IPS-NIHi7 (cell line): ENCODE results near the gene MGAT5.

Source experiments
- DNase-seq: peaks from one replicate; pipeline ENCODE4 v3.0.0; 2012; ENCODE audit warnings: mixed read lengths; ENCODE audit errors: extremely low spot score

Gene MGAT5

DNA sequence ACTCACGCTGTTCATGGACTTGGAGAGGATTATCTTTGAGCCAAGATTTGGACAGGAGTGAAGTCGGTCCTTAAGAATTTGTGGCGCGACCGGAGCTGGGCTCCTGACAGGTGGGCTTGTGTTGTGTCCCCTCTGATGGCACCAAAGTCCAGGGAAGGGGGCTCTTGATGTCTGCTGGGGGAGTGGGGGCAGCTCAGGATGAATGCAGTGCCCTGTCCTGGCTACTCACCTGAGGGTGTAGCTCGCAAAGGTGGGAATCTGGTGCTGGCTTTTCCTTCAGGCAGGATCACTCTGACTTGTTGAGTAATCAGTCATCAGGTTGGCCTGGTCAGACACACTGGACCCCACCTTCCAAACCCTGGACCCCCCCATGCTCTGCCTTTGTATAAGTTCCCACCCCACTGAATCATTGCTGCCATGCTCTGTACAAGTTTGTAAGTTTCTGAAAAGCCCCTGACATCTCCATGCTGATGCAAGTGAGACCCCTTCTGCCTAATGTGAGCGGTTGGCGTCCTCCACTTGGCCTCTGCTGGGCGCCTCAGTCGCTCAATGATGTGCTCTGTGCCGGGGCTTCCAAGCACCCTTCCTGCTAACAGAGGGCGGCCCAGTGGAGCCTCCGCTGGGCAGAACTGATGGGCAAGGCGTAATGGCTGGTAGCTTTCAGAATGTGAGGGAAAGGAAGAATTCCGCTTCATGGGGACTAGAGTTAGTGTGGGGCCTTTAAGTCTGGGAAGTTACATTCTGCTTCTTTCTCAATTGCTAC, 196.1 kb downstream of the MGAT5 start:
- DNase-seq: no peak

DNA sequence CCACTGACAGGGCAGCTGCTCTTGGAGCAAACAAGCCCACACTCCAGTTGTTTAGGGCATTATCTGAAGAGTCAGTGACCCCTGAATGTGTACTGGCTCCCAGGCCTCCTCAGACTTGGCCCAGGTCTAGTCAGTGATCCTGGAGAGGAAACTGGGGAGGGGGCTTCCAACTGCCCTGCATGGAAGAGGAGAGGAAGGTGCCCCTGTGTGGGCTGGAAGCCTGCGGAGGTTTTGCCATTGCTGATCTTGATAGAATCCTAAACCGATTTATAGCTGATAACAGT, 197.4 kb downstream of the MGAT5 start:
- DNase-seq: no peak

DNA sequence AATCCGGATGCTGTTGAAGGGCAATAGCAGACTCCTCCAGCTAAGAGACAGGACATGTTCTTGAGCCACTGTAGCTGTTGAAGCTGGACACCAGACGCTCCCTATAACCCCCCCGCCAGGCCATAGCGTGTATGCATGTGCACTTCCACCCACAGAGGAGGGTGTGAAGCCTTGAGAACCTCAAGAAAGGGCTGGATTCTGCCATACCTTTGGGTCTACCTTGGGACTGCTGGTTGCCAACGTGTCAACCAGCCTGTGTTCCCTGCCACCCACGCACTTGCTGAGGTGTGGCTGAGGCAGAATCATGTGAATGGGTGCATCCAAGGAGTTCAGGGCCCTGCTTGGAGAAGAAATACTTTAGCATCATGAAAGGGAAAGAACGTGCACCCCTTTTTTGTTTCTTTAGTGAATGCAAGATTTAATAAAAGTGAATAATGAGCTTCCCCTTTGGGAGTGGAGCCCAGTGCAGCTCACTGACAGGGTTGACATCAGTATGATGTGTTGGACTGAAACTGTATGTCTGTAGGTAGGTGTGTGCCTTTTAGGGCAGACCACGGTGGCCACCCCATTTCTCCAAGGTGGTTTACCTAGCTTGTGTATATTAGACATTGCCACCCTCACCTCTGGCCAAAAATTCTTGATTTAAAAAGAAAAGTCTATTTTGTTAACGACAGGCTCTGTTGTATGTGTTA, 198.3 kb downstream of the MGAT5 start:
- DNase-seq: no peak

DNA sequence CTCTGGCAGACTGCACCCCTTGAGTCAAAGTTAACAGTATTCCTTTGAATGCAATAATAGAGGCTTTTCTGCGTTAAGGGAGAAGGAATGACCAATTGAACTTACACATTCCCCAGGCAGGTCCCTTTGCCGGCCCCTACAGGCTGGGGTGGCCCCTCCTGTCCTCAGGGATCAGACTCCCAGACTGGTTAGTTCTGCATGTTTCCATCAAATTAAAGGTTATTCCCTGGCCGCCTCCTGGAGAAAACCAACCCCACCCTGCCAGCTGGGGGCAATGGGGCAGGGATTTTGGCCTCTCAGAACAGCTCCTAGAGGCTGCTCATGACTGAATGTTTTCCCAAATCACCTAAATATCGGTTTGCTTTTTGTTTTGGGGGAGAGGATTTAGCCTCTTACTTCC, 199.6 kb downstream of the MGAT5 start:
- DNase-seq: no peak

DNA sequence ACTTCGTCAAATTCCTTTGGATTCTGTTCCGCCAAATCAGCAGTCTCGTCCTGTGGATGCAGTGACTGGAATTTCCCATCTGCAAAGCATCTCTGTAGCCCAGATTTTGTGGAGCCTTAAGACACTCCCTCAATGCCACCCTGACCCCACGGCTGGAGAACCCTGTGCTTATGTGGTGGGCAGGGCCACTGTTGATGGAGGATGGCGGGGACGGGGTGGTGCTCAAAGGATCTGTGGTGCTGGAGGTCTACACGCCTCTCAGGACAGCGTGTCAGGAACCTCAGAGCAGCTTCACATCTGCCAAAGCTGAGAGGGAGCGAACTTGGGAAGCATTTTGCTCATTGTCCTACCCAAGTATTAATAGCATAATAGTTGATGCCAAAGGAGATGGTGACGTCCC, 200.1 kb downstream of the MGAT5 start:
- no peak for DNase-seq

DNA sequence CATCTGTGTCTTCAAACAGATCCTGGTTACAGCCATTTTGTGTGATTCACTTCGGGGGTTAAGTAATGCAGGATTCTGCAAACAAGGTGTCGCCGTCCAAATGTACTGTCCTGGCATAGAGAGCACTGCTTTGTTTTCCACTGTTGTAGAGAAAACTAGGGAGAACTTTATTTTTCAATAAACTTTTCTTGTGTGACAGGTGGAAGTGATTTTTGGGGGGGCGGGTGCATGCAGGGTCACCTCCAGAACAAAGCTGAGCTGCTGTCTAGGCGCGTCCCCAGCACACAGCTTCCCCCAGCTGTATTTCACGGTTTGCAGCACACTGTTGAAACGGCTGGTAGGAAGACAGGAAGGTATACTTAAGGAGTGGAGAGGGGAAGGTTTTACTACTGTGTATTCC, 200.6 kb downstream of the MGAT5 start:
- no peak for DNase-seq

DNA sequence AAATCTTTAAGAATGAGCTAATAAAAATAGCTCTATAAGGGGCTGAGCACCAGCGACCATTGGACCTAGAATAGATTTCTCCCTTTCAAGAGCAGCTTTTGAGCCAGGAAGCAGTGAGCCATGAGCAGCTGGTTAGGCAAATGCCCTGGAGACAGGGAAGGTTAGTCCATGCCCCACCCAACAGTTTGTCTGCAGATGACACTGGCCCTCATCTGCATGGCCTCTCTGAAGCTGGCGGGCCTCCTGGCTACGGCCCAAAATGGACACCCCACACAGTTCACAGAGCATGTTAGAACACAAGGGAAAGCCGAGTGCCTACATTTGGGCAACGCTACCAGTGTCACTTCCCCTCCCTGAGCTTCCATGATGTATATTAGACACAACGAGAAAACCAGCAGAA, 201.1 kb downstream of the MGAT5 start:
- DNase-seq: no peak

DNA sequence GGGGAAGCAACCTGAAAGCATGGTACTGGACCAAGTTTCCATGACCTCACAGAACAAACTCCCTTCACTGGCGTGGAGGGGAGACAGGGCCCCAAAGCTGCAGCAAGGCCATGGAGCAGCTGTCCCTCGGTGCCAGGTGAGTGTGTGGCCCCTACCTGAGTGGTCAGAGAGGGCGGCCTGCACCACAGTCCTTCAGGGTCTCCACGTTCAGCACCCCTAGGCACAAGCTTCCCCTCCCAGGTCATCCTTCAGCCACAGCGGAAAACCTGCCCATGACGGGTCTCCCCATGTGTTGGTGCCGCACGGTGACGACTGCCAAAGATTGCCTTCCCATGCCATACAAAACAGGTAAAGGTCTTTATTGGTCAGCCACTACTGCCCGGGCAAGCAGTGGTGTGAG, 201.6 kb downstream of the MGAT5 start:
- DNase-seq: no peak

DNA sequence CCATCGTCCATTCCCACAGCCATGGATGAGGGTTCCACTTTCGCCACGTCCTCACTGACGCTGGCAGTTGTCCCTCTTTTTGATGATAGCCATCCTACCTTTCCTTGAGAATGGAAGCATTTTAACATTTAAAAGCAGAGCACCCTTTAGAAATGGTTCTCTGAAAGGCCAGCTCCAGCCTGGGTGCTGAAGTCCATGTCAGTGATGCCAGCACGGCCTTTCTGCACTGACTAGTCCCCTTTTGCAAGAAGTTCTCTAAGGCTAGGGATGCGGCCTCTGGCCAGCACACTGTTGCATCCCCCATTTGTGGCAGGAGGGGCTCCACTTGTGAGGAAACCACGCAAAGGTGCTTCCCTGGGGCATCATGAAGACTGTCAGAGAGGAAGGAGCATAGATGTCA, 203.5 kb downstream of the MGAT5 start:
- no peak for DNase-seq

DNA sequence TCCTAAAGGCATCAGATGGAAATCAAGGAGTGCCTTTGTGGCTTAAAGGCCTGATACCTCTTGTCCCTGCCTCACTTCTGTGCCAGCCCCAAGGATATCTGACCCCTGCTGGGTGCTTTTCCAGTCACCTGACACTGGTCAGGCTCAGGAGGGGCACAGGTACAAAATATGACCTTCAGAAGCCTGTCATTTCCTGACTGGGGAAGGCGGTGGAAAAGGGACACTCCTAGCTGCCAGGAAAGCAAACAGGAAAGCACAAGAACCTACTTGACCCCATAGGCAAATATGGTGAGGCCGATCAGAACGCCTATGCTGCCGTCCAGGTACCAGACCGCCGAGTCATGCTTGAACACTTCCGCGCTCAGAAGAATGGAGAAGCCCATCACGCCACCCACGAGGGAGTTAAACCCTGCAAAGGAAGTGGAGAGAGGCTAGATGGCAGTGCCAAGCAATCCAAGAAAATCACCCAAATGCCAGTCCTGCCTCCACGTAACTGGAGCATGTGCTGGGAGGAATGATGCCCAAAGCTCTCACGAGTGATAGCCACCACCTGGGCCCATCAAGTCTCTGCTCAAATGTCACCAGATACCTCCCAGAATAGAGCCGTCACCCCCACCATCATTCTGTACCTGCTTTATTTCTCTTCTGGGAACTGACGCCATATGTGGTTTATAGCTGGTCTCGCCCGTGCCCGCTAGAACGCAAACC, 204.0 kb downstream of the MGAT5 start:
- DNase-seq: no peak

DNA sequence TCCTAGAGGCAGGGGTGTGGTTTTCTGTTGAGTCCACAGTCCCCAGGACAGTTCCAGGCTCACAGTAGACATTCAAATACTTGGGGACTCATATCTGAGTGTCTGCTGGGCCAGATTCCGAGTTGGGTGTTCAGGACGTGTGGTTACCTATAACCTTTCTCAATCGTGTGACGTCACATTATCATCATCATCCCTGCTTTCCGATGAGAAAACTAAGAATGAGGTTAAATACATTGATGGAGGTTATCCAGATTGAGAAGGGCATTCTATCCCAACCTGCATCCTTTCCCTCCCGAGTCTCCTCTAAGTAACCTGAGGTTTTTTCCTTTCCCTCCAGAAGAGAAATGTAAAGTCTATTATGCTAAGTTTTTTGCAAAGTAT, 204.6 kb downstream of the MGAT5 start:
- no peak for DNase-seq

DNA sequence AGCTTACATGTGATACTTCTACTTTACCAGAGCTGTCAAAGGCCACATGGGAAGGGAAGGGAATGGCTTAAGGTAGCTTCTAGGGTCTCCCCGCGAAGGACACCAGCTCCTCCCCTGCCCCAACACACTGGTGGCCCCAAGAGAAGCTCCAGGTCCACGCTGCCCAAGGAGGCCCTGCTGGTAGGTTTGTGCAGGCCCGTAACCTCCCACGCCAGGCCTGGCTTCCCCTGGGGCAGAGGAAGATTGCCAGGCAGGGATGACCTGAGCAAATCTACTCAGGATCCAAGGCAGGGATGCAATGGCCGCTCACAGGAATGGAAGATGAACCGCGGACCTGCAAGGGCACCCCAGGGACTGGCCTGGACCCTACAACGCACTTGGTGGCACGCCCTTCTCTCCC, 205.1 kb downstream of the MGAT5 start:
- no peak for DNase-seq

DNA sequence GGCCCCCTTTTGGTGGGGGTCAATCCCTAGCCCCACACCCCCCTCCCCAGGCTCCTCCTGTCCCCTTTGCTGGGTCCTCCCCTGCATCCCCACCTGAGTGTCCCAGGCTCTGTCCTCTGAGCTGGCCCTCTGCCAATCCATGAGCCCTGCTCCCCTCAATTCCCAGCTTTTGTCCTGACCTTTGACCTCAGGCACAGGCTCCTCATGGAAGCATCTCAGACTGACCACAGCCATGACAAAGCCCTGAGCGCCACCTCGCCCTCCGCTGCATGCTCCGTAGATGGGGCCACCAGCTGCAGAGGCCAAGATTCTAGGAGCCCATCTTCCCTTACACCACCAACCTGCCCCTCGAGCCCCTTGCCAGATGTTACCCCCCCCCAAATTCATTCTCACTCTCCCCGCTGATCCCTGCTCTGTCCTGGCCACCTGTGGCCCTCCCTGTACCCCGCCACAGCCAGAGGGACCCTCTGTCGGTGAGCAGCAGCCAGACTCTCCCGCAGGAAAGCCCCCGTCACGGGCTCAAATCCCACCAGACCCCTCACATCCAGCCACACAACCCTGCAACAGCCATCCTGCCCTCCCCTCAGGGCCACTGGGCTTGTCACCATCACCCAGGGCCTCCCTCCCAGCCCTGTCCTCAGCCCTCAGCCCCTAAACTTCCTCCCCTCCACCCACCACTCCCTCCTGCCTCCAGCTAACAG, 206.0 kb downstream of the MGAT5 start:
- DNase-seq: no peak

DNA sequence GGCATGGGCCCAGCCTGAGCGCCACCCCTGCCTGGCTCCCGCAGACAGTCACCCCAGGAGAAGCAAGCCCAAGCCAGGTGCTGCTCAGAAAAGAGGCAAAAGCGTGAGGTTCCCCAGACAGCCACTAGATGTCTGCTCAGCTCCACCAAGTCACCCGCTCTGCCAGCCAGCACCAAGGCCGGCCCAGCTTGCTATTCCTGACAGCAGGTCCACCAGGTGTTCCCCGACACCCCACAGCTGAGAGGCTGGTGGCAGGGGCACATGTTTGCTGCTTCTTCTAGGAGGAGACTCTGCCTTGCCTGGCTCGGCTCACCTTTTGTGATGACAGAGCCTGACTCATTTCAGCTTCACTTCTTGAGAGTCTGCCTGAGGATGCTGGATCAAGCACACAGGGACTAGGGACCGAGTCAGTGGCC, 206.7 kb downstream of the MGAT5 start:
- peak; percentile 87 for DNase-seq

DNA sequence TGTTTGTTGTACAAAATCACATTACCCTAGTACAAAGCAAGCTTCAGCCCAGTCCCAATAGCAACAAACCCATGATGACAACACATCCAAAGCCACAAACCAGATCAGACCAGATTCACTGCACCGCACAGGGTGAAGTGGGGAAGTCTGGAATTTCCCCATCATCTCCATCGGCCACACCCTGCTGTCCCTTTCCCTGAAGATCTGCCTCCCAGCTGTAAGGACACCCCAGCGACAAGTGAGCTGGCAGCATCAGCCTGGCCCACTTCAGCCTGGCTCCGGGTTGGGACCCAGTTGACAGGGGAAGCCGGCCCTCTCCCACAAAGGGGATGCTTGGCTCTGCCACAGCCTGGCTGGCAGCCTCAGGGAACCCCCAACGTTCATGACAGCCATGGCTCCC, 207.6 kb downstream of the MGAT5 start:
- DNase-seq: no peak

DNA sequence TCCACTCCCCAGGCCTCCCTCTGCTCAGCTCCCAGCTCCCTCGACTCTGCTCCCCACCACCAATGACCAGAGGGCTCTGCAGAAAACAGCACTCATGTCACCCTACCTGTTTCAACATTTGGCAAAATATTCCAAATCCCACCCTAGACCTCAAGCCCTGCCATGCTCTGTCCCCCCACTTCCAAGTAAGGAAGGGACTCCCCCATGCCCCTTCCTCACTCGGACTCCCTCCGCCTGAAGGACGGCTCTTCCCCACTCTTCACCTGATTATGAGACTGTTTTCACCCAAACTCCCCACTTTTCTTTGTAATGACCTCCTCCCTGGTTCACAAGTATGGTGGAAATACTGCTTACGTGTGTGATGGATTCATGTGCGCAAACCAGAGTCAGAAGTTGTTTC, 208.4 kb downstream of the MGAT5 start:
- no peak for DNase-seq

DNA sequence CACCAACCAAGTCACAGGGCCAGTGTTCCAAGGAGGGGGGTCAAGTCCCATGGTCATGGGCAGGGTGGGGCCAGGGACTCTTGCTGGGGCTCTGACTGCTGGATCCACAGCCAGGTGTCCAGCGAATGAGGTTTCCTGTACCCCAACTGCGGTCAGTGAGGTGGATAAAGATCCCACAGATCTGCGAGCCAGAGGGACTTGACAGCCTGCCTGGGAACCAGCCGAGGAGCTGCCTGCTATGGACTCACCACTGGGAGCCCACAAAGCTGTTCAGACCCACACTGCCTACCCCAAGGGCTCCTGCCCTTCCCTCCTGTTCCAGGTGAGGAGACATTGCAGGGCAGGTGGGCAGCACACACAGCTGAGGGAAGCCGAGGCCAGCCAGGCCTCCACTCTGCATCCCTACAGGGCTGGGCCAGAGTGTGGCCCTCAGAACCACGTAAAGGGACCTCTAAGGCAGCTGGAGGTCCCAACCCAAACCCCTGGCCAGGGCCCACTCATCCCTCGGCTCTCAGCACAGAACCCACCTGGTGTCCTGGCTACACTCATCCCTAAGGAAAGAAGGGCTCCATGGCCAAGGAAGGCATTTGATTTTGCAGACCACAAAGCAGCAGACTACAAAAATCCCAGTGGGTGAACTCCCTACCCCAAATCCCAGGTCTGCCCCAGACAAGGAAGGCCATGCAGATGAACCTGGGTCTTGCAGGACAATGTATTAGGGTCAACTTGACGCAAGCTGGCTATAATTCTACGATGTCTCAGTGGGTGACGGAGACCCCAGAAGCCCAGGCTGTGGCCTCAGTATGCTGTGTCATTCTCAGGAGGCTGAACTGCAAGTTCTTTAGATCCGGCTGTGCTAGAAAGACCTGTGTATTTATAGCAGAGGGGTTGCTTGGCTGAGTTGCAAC, 209.2 kb downstream of the MGAT5 start:
- no peak for DNase-seq

DNA sequence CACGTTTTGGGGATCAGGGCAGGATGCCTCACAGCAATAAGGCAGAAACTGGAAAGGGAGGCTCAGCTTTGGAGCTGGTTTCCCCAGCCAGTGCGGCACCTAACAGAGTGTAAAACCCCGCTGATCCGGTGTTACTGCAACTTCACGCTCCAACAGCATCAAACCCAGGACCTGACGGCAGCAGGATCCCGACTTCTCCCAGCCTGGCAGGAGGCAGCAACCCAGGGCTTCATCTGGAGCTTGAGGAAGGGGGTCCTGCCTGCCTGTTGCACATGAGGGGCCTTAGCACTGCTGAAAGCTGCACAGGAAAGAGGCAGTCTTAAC, 209.8 kb downstream of the MGAT5 start:
- no peak for DNase-seq

DNA sequence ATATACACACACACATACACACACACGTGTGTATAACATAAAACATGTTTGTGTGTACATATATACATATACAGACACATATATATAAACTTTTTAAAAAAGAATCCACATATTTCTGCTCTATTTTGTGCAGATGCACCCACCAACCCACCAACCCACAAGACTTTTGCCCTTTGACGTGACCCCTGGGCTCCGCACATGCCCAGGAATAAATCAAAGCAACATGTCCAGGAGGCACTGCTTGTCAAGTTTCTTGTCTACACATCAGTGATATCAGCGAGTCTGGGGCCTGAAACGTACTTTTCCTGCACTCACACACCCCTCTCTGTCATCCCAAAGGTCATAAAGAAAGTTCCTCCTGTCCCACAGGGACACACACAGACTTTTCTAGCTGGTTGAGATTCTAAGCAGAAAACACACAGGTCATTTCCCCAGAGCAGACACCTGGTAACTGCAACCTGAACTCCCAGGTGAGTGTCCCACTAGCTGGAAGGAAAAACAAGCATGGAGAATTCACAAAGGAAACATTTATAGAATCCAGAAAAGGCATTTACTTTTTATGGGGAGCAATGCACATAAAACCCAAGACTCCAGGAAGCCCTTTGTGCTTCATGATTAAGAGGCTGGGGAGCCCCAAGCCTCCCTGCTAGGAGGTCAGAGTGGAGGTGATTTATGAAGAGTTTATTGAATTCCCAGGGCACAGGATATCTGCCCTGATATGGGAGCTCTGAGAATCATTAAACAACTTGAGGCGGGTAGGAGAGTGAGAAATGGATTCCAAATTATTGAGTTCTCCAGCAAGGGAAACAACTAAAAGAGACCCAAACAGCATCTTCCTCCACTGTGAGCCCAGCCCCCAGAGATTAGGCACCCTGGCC, 211.6 kb downstream of the MGAT5 start:
- DNase-seq: no peak

DNA sequence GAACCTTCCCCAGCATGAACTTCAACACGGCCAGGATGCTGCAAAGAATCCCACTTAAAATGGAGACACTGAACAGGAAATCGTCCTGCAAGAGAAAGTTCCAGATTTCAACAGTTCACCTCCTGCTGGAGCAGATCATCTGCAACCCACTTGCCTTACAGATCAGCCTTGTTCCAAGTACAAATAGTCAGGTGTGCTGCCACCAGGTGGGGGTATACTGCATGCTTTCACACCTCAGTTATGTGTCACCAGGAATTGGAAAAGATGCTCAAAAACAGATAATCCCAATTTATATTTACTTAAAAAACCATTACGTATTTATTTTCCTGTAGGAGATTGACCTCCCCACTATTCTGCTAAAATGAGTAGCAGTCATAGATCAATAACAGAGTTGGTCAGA, 212.3 kb downstream of the MGAT5 start:
- DNase-seq: peak; percentile 56

DNA sequence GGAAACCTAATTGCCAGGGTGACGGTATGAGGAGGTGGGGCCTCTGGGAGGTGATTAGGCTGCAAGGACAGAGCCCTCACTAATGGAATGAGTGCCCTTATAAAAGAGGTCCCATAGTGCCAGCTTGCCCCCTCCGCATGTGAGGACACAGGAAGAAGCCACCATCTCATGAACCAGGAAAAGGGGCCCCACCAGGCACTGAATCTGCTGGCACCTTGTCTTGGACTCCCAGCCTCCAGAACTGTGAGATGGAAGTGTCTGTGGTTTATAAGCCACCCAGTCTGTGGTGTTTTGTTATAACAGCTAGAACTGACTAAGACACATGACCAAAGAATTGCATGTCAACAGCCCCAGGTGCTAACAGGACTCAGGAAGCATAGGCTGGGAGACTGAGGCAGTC, 214.3 kb downstream of the MGAT5 start:
- DNase-seq: no peak
